GM12891 (cell line): ENCODE measurements around the gene PDE6A.

Experiments used
- DNase-seq: peaks from one replicate; pipeline ENCODE4 v3.0.0; 2011; ENCODE audit warnings: low spot score; ENCODE audit not compliant: insufficient read length
- FAIRE-seq: peaks from 2 replicates; lab custom pipeline; 2011; peaks lifted over from hg19 to GRCh38; lab: Jason Lieb, UNC
- PAX5 ChIP-seq: IDR thresholded peaks from 2 replicates; pipeline ENCODE4 v1.6.1; 2011; ENCODE audit warnings: low read length, moderate library complexity, mild to moderate bottlenecking; ENCODE audit not compliant: insufficient read depth, severe bottlenecking
- POLR2A ChIP-seq: IDR thresholded peaks from 2 replicates; pipeline ENCODE4 v1.6.1; 2011; ENCODE audit warnings: low read depth, low read length, control low read depth
- POLR2AphosphoS5 ChIP-seq: IDR thresholded peaks from 2 replicates; pipeline ENCODE4 v1.6.1; 2011; ENCODE audit warnings: low read depth, low read length, control low read depth
- POU2F2 ChIP-seq: IDR thresholded peaks from 2 replicates; pipeline ENCODE4 v1.6.1; 2011; ENCODE audit warnings: low read depth, mild to moderate bottlenecking, control low read depth, low read length, moderate library complexity
- SPI1 ChIP-seq: IDR thresholded peaks from 2 replicates; pipeline ENCODE4 v1.6.1; 2011; ENCODE audit warnings: low read depth, low read length, control low read depth
- TAF1 ChIP-seq: IDR thresholded peaks from 2 replicates; pipeline ENCODE4 v1.6.1; 2011; ENCODE audit warnings: low read depth, low read length, control low read depth

PDE6A gene

DNA sequence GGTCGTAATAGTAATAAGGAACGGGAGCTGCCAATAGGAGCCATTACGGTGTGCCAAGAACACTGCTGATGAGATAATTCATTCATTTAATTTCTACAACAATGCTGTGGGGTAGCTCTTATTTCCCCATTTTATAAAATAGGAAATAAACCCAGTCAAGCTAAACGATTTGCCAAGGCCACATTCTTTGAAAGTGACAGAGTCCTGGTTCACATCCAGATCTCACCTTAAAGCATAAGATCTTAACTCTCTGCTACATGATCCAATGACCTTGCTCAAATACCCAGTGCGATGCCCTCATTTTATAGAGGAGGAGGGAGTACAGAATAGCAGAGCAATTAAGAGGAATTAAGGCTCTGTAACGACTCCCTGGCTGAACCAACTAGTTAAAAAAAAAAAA lies 5.0 kb downstream of the PDE6A start:
- no peak for TF ChIP-seq TAF1
- no peak for TF ChIP-seq POU2F2
- no peak for TF ChIP-seq POLR2AphosphoS5
- DNase-seq (no peak), FAIRE-seq (no peak)

DNA sequence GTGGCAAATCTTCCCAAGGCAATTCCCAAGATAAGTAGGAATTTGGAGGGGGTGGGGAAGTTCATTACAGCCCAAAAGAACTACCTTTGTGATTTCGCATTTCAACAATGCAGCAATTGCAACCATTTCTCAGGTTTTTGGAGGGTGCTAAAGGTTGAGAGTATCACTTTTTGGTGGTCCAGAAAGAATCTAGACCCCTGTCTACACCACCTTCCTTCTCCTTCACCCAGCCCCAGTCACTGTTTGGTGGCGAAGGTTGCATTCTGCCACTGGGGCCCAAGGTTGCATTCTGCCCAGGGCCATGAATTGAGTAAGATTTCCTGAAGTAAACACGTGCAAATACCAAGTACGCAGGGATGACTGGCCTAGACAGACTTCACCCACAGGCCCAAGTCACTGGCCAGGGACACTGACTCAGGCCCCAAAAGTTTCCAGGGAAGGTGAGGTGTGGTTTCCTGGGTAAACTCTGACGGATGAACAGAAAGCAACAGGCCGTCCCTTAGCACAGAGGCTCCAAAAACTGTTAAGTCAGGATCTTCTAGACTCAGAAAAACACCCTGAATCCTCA lies 5.7 kb downstream of the PDE6A start:
- TF ChIP-seq POLR2AphosphoS5 (no peak), SPI1 (no peak), TAF1 (no peak), POU2F2 (no peak)
- FAIRE-seq (no peak), DNase-seq (no peak)

GRCh38 chr5:149938279-149938678 lies 6.3 kb downstream of the PDE6A start:
- no peak for TF ChIP-seq POLR2A
- TF ChIP-seq TAF1: no peak
- no peak for TF ChIP-seq POU2F2
- TF ChIP-seq PAX5: no peak
- no peak for TF ChIP-seq SPI1
- no peak for TF ChIP-seq POLR2AphosphoS5
- FAIRE-seq (no peak), DNase-seq (no peak)

DNA sequence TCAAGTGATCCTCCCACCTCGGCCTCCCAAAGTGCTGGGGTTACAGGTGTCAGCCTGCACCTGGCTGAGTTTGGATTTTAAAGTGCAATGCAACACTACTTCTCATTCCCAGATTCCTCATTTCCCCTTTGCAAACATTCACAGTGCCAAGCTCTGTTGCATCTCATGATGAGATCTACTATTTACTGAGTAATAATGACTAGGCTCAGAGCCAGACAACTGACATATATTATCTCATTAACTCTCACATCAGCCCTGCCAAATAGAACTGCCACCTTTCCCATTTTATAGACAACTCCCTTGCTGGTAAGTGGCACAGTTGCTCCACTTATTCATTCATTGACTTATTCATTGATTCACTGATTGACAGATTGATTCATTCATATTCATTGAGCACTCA lies 7.0 kb downstream of the PDE6A start:
- FAIRE-seq (no peak), DNase-seq (no peak)
- no peak for TF ChIP-seq TAF1
- TF ChIP-seq SPI1: no peak
- TF ChIP-seq PAX5: no peak
- TF ChIP-seq POU2F2: no peak
- no peak for TF ChIP-seq POLR2A
- no peak for TF ChIP-seq POLR2AphosphoS5

GRCh38 chr5:149936700-149937091 lies 7.9 kb downstream of the PDE6A start:
- DNase-seq (no peak), FAIRE-seq (no peak)
- TF ChIP-seq POLR2AphosphoS5: no peak
- TF ChIP-seq POLR2A: no peak
- TF ChIP-seq SPI1: no peak
- no peak for TF ChIP-seq TAF1
- no peak for TF ChIP-seq POU2F2
- TF ChIP-seq PAX5: no peak

GRCh38 chr5:149936044-149936699 lies 8.4 kb downstream of the PDE6A start:
- TF ChIP-seq POLR2A (no peak), POLR2AphosphoS5 (no peak), SPI1 (no peak)
- DNase-seq (no peak), FAIRE-seq (no peak)

DNA sequence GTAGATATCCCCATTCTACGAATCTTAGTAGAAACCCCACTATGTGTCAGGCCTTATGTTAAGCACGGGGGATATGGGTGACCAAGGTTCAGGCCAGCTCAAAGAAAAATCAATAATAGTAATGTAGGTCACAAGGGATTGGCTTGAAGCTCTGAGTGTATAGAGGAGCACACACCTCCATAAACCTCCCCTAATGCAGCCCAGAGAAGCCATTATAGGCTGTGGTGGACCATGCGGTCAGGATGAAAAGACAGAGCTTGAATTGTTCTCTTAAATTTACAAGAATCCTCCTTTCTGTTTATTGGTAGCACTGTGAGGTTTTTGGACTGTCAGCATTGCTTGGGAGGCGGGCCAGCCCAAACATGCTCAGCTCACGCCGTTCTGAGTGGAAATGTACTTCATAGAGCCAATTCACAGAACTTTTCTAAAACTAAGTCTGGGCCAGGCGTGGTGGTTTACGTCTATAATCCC lies 9.1 kb downstream of the PDE6A start:
- no peak for FAIRE-seq
- no peak for TF ChIP-seq SPI1
- TF ChIP-seq POLR2AphosphoS5: no peak

DNA sequence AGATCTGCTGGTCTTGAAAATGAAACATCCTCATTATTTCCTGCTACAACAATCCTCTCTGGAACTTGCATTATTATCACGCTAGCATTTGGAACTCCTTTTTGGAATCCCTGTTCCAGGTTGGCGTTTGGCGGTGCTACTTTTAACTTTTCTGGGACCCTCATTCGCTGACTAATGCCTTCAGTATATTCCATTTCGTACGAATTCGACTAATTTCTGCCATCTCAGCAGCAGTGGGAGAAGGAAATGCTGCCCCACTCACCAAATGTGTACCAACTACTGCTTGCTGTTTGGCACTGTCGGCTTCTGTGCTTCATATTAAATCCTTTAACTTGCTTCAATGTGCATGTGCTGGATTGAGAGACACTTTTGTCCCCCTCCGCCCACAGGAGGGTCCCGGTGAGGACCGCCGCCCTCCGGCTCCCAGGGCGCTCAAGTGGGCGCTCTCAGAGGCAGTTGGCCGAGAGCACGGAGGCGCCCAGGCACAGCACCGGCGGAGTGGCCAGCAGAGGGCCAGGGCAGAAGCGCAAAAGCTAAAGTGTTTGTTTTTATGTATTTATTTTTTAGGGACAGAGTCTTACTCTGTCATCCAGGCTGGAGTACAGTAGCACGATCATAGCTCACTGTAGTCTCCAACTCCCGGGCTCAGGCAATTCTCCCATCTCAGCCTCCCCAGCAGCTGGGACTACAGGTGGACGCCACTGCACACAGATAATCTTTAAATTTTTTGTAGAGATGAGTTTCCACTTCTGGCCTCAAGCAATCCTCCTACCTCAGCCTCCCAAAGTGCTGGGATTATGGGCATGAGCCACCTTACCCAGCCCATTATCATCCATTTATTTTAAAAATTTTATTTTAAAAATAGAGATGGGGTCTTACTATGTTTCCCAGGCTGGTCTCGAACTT lies 11.9 kb downstream of the PDE6A start:
- FAIRE-seq (no peak), DNase-seq (no peak)
- TF ChIP-seq POU2F2: no peak
- TF ChIP-seq TAF1: no peak
- no peak for TF ChIP-seq PAX5
- TF ChIP-seq POLR2A: no peak
- no peak for TF ChIP-seq POLR2AphosphoS5
- no peak for TF ChIP-seq SPI1

More for the DNA sequence above, 9.1 kb downstream of the PDE6A start:
- no peak for DNase-seq

- TF ChIP-seq POLR2AphosphoS5 (no peak), POLR2A (no peak), TAF1 (no peak), POU2F2 (no peak), SPI1 (no peak), PAX5 (no peak)
- no peak for DNase-seq
- no peak for FAIRE-seq
These were observed 12.6 kb downstream of the PDE6A start for GRCh38 chr5:149931992-149932436.
